Panc1 (cell line): Measurements from ENCODE around the gene GRM7. TPM values are rescaled to one million over a fixed set of nuclear protein-coding genes. Genes with fewer than 3 reads are reported as not detected.

Experiments used
- ATAC-seq: fragments of 200-7000 bp; cut with Tn5 transposase; 2 replicates; pipeline ENCODE4 v1.9.1; 2020; ENCODE audit warnings: mild to moderate bottlenecking, moderate library complexity
- BruUV-seq: library from RNA; stranded (reverse); fragments of 400-500 nt; replicated peaks from 2 replicates; lab custom pipeline; 2021; lab: Mats Ljungman, UMichigan
- CTCF ChIA-PET: fragments of 300-600 bp; sonication (Branson Sonifier 250); formaldehyde crosslinking; loops from one replicate; lab custom pipeline; 2022; ENCODE audit warnings: antibody characterized with exemption; lab: Charles Lee
- POLR2A ChIA-PET: fragments of 300-600 bp; sonication (Branson Sonifier 250); formaldehyde crosslinking; loops from one replicate; lab custom pipeline; 2022; ENCODE audit warnings: antibody characterized with exemption; lab: Charles Lee
- DNase-seq: peaks from one replicate; pipeline ENCODE4 v3.0.0-alpha.2; 2010; ENCODE audit warnings: low read depth, low spot score
- H3K27ac ChIP-seq: 2 replicates; pipeline ENCODE4 v1.5.1; 2011; ENCODE audit warnings: mild to moderate bottlenecking, low read length, inconsistent platforms
- H3K27me3 ChIP-seq: fragments of 200-500 bp; sonication (Bioruptor generic); 2 replicates; pipeline ENCODE4 v1.6.0; 2014; ENCODE audit warnings: low read length, inconsistent platforms; ENCODE audit not compliant: control insufficient read depth, insufficient read depth
- H3K36me3 ChIP-seq: fragments of 200-500 bp; sonication (Bioruptor generic); 2 replicates; pipeline ENCODE4 v1.5.1; 2014; ENCODE audit warnings: inconsistent platforms, mild to moderate bottlenecking, low read length, moderate library complexity; ENCODE audit not compliant: control insufficient read depth, insufficient read depth
- H3K4me1 ChIP-seq: 2 replicates; pipeline ENCODE4 v1.5.1; 2011; ENCODE audit warnings: inconsistent platforms, mild to moderate bottlenecking, low read length, moderate library complexity; ENCODE audit not compliant: control insufficient read depth, insufficient read depth
- H3K4me3 ChIP-seq, 2 experiments: 2 replicates each; pipeline ENCODE4 v1.5.1; 2011 to 2012; ENCODE audit warnings: low read depth in 2 of 2, low read length in 2 of 2, mild to moderate bottlenecking in 2 of 2, inconsistent platforms in 1 of 2, moderate library complexity in 1 of 2
- H3K9me3 ChIP-seq: fragments of 200-500 bp; sonication (Bioruptor generic); 2 replicates; pipeline ENCODE4 v1.5.1; 2014; ENCODE audit warnings: low read depth, mild to moderate bottlenecking, inconsistent platforms, low read length, moderate library complexity; ENCODE audit not compliant: control insufficient read depth, insufficient read depth
- POLR2AphosphoS5 ChIP-seq: IDR thresholded peaks from 2 replicates; pipeline ENCODE4 v1.6.1; 2012; ENCODE audit warnings: mild to moderate bottlenecking, low read depth, low read length, moderate library complexity
- SIN3A ChIP-seq: IDR thresholded peaks from 2 replicates; pipeline ENCODE4 v1.6.1; 2012; ENCODE audit warnings: low read depth, mild to moderate bottlenecking, low read length, moderate library complexity, borderline replicate concordance; ENCODE audit not compliant: insufficient read depth
- TCF7L2 ChIP-seq: IDR thresholded peaks from 2 replicates; pipeline ENCODE4 v1.6.1; 2011; ENCODE audit warnings: mild to moderate bottlenecking, low read depth, low read length, inconsistent platforms
- in situ Hi-C: cut with HindIII; loops from 2 replicates; pipeline ENCODE4 v1.10.0; 2016; ENCODE audit warnings: low sequenced_read_pairs, low pct_unique_long_range_greater_than_20kb
- intact Hi-C: fragments of 100-400 bp; cut with micrococcal nuclease; formaldehyde crosslinking; loops from one replicate; pipeline ENCODE4 v1.10.0; 2022; ENCODE audit not compliant: unreplicated experiment
- total RNA-seq: library from RNA; stranded (reverse); gene quantifications from one replicate; pipeline ENCODE4 v1.2.1, GENCODE V29; 2021; ENCODE audit not compliant: unreplicated experiment
- TF ChIP-seq, protein P1 (sequence below), 2 experiments: IDR thresholded peaks; 2 replicates each; pipeline ENCODE4 v1.6.1; 2011 to 2012; ENCODE audit warnings: low read depth in 2 of 2, control low read depth in 1 of 2, low read length in 1 of 2, mild to moderate bottlenecking in 1 of 2, moderate library complexity in 1 of 2; ENCODE audit not compliant: insufficient read depth in 1 of 2
- TF ChIP-seq, protein P2 (sequence below): fragments of 450-650 bp; IDR thresholded peaks from 2 replicates; pipeline ENCODE4 v1.5.1; 2017; ENCODE audit warnings: mild to moderate bottlenecking

The GRM7 gene
- total RNA-seq, 1 experiment from 2014 or later = not detected

GRCh38 chr3:7625021-7625420, 764.1 kb downstream of the GRM7 start:
- no peaks in the 10 kb centered on the region for H3K36me3 ChIP-seq
- ChIA-PET POLR2A (no interaction called here), CTCF (no interaction called here)
- H3K4me3 ChIP-seq = no peak overlapping the region
- in situ Hi-C loops = no loop called here
- H3K9me3 ChIP-seq = no peaks in the 10 kb centered on the region
- intact Hi-C loops = no loop called here
- BruUV-seq = no TSS peak
- ATAC-seq (no peak), DNase-seq (no peak)
- H3K4me1 ChIP-seq = no peaks in the 10 kb centered on the region
- H3K27ac ChIP-seq = no peak overlapping the region
- no peaks in the 10 kb centered on the region for H3K27me3 ChIP-seq
- TF ChIP-seq SIN3A (no peak), TCF7L2 (no peak), POLR2AphosphoS5 (no peak)
- TF ChIP-seq, protein P1, sequence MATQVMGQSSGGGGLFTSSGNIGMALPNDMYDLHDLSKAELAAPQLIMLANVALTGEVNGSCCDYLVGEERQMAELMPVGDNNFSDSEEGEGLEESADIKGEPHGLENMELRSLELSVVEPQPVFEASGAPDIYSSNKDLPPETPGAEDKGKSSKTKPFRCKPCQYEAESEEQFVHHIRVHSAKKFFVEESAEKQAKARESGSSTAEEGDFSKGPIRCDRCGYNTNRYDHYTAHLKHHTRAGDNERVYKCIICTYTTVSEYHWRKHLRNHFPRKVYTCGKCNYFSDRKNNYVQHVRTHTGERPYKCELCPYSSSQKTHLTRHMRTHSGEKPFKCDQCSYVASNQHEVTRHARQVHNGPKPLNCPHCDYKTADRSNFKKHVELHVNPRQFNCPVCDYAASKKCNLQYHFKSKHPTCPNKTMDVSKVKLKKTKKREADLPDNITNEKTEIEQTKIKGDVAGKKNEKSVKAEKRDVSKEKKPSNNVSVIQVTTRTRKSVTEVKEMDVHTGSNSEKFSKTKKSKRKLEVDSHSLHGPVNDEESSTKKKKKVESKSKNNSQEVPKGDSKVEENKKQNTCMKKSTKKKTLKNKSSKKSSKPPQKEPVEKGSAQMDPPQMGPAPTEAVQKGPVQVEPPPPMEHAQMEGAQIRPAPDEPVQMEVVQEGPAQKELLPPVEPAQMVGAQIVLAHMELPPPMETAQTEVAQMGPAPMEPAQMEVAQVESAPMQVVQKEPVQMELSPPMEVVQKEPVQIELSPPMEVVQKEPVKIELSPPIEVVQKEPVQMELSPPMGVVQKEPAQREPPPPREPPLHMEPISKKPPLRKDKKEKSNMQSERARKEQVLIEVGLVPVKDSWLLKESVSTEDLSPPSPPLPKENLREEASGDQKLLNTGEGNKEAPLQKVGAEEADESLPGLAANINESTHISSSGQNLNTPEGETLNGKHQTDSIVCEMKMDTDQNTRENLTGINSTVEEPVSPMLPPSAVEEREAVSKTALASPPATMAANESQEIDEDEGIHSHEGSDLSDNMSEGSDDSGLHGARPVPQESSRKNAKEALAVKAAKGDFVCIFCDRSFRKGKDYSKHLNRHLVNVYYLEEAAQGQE (IDR thresholded peaks at IDR 0.05; ENCODE audit: insufficient read depth in 1 of 2, low read depth in 2 of 2, low read length in 1 of 2) = no peak
- TF ChIP-seq, protein P2, sequence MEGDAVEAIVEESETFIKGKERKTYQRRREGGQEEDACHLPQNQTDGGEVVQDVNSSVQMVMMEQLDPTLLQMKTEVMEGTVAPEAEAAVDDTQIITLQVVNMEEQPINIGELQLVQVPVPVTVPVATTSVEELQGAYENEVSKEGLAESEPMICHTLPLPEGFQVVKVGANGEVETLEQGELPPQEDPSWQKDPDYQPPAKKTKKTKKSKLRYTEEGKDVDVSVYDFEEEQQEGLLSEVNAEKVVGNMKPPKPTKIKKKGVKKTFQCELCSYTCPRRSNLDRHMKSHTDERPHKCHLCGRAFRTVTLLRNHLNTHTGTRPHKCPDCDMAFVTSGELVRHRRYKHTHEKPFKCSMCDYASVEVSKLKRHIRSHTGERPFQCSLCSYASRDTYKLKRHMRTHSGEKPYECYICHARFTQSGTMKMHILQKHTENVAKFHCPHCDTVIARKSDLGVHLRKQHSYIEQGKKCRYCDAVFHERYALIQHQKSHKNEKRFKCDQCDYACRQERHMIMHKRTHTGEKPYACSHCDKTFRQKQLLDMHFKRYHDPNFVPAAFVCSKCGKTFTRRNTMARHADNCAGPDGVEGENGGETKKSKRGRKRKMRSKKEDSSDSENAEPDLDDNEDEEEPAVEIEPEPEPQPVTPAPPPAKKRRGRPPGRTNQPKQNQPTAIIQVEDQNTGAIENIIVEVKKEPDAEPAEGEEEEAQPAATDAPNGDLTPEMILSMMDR = no peak

DNA sequence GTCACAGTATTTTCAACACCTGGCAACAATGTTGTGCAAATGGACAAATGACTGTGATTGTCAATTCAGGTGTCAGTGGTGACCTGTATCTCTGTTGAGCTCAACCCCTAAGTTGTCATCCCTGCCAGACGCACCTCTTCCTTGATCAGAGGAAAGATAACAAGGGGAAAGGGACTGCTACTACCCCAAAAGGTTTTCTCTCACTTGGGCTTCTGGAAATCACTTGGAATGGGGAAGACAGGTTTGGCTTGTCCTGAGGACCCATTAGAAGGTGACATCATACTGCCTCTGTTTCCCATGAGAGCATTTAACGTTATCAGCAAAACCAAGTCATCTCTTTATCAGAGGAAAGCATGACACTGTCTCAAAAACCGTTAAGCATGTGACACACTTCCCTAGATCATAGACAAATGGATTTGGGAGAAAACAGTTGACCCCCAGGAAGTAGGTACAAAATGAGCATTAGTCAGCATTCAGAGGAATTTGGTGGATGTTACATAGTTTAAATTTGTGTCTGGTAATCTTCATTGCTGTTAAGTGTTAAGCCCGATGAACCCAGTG, 769.5 kb downstream of the GRM7 start:
- H3K4me1 ChIP-seq = no peaks in the 10 kb centered on the region
- intact Hi-C loops (no loop called here), in situ Hi-C loops (no loop called here)
- POLR2A ChIA-PET = no interaction called here
- no peaks in the 10 kb centered on the region for H3K27me3 ChIP-seq
- no peaks in the 10 kb centered on the region for H3K36me3 ChIP-seq
- ATAC-seq (no peak), DNase-seq (no peak)
- no peak overlapping the region for H3K4me3 ChIP-seq
- TF ChIP-seq TCF7L2 (no peak), SIN3A (no peak), POLR2AphosphoS5 (no peak)
- CTCF ChIA-PET = no interaction called here
- BruUV-seq = no TSS peak
- H3K9me3 ChIP-seq = no peaks in the 10 kb centered on the region
- H3K27ac ChIP-seq = no peak overlapping the region

GRCh38 chr3:7630925-7631324, 770.0 kb downstream of the GRM7 start:
- in situ Hi-C loops = no loop called here
- Histone ChIP-seq H3K9me3 (no peaks in the 10 kb centered on the region), H3K36me3 (no peaks in the 10 kb centered on the region), H3K4me1 (no peaks in the 10 kb centered on the region), H3K4me3 (no peak overlapping the region), H3K27me3 (no peaks in the 10 kb centered on the region), H3K27ac (no peak overlapping the region)
- BruUV-seq = no TSS peak
- intact Hi-C loops = no loop called here
- no peak for DNase-seq
- CTCF ChIA-PET = no interaction called here
- POLR2A ChIA-PET = no interaction called here
- no peak for ATAC-seq
- no peak for TF ChIP-seq POLR2AphosphoS5
- TF ChIP-seq, protein P2 = no peak
- no peak for TF ChIP-seq TCF7L2
- TF ChIP-seq, protein P1 (IDR thresholded peaks at IDR 0.05; ENCODE audit: insufficient read depth in 1 of 2, low read depth in 2 of 2, low read length in 1 of 2) = no peak
- TF ChIP-seq SIN3A = no peak
